ENCODE data around the gene GNA12. TPM values are rescaled to one million over a fixed set of nuclear protein-coding genes. Genes with fewer than 3 reads are reported as not detected.

Gene GNA12
- polyA plus RNA-seq, 1 donor (not counting 4 experiments of a cell fraction or from before 2014, with no cell fraction given) = 35.5 TPM

DNA sequence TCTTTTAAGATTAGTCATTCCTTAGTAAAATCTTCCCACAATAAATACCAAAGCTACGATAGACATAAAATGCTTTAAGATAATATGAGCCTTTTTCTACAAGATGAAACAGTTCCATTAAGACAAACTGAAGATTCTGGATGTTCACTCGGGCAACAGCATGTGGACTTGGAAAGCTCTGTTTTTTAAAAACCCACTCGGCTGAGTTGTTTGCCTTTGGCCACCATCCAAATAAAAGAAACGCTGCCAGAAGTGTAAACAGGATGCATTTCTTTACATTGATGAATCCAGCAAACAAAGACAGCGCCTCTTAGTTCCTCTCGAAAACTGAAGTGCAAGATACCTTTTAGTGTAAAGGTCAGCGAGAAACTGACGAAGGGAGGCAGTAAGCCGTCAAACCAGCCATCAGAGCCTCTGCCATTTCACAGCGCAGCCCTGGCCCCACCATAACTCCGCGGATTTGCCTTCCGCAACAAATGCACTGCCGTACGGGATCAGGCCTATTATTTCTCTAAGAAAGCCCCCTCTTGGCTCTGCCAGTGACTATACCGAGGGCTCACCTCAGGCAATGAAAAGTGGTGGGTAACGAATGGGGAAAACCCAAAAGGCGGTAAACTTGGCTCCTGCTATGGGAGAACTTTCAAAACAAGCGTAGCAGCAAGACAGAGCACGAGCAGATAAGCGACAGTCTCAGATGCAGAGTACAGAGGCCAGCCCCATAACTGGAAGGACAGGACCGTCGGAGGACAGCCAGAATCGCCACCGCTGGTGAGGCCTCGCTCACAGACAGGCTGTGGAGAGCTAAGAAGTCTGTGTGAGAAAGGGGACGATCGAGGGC, 41.4 kb downstream of the GNA12 start:
- Histone ChIP-seq H3K27ac (ENCODE audit: control insufficient read depth, insufficient read depth, low read length) (peak overlapping the region; percentile 70), H3K4me1 (ENCODE audit: control insufficient read depth, extremely low read depth, insufficient read depth, low read length) (peaks cover 29% of the 10 kb centered on the region), H3K4me3 (ENCODE audit: control insufficient read depth in 2 of 3, extremely low read depth in 1 of 3, insufficient read depth in 2 of 3, low read depth in 1 of 3, low read length in 3 of 3) (peak overlapping the region in 2 of 3 experiments; percentile 35 to 49), H3K79me2 (ENCODE audit: control insufficient read depth, insufficient read depth, low read length) (peaks cover 73% of the 10 kb centered on the region), H2AFZ (ENCODE audit: control insufficient read depth, low read length) (peak overlapping the region; percentile 2), H3K27me3 (ENCODE audit: control insufficient read depth, extremely low read depth, insufficient read depth, low read length) (no peaks in the 10 kb centered on the region), H3K4me2 (ENCODE audit: control insufficient read depth, extremely low read depth, insufficient read depth, low read depth, low read length) (peak overlapping the region; percentile 74), H4K20me1 (ENCODE audit: control insufficient read depth, extremely low read depth, insufficient read depth, low read length) (peaks cover 8% of the 10 kb centered on the region), H3K9me3 (ENCODE audit: control insufficient read depth, low read depth, low read length) (no peaks in the 10 kb centered on the region), H3K9me1 (ENCODE audit: control insufficient read depth, extremely low read depth, insufficient read depth, low read length) (no peaks in the 10 kb centered on the region), H3K9ac (ENCODE audit: control insufficient read depth, extremely low read depth, insufficient read depth, low read length) (peak overlapping the region; percentile 57), H3K36me3 (ENCODE audit: control insufficient read depth in 2 of 2, extremely low read depth in 1 of 2, insufficient read depth in 2 of 2, low read length in 2 of 2) (no peaks in the 10 kb centered on the region)
- dilution Hi-C loops (cut with MboI; ENCODE audit: extremely low pct_ligation_motif_present, low sequenced_read_pairs) = no loop called here
- FAIRE-seq = peak; percentile 36
- no peak for DNase-seq (ENCODE audit: low read depth, low spot score)
- TF ChIP-seq, protein P1, sequence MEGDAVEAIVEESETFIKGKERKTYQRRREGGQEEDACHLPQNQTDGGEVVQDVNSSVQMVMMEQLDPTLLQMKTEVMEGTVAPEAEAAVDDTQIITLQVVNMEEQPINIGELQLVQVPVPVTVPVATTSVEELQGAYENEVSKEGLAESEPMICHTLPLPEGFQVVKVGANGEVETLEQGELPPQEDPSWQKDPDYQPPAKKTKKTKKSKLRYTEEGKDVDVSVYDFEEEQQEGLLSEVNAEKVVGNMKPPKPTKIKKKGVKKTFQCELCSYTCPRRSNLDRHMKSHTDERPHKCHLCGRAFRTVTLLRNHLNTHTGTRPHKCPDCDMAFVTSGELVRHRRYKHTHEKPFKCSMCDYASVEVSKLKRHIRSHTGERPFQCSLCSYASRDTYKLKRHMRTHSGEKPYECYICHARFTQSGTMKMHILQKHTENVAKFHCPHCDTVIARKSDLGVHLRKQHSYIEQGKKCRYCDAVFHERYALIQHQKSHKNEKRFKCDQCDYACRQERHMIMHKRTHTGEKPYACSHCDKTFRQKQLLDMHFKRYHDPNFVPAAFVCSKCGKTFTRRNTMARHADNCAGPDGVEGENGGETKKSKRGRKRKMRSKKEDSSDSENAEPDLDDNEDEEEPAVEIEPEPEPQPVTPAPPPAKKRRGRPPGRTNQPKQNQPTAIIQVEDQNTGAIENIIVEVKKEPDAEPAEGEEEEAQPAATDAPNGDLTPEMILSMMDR (optimal IDR thresholded peaks at IDR 0.05 in 1 of 3, IDR thresholded peaks at IDR 0.05 in 1 of 3, conservative IDR thresholded peaks at IDR 0.05 in 1 of 3; ENCODE audit: extremely low read depth in 1 of 3, insufficient read depth in 2 of 3, low read length in 3 of 3) = no peak

DNA sequence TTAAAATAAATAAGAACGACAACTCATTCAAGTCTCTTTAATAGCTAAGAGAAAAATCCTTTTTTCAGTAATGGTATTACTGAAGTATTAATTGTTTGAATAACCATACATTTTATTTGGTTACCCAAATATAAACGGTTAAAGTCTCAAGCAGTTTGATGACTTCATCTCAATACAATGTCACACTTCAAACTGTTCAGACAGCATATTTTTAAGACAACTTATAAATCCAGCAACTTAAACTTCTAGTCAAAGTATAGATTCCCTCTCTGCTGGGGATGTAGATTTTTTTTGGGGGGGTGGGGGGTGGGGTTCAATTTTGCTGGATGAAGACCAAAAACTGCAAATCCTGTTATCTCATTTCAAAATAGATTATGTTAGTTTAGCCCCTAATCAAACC, 42.0 kb downstream of the GNA12 start:
- Histone ChIP-seq H3K4me1 (ENCODE audit: control insufficient read depth, extremely low read depth, insufficient read depth, low read length) (peaks cover 29% of the 10 kb centered on the region), H3K27me3 (ENCODE audit: control insufficient read depth, extremely low read depth, insufficient read depth, low read length) (no peaks in the 10 kb centered on the region), H3K9me1 (ENCODE audit: control insufficient read depth, extremely low read depth, insufficient read depth, low read length) (no peaks in the 10 kb centered on the region), H3K9me3 (ENCODE audit: control insufficient read depth, low read depth, low read length) (no peaks in the 10 kb centered on the region), H3K79me2 (ENCODE audit: control insufficient read depth, insufficient read depth, low read length) (peaks cover 76% of the 10 kb centered on the region), H3K9ac (ENCODE audit: control insufficient read depth, extremely low read depth, insufficient read depth, low read length) (no peak overlapping the region), H3K4me3 (ENCODE audit: control insufficient read depth in 2 of 3, extremely low read depth in 1 of 3, insufficient read depth in 2 of 3, low read depth in 1 of 3, low read length in 3 of 3) (peak overlapping the region in 2 of 3 experiments; percentile 35 to 49), H4K20me1 (ENCODE audit: control insufficient read depth, extremely low read depth, insufficient read depth, low read length) (peaks cover 8% of the 10 kb centered on the region), H2AFZ (ENCODE audit: control insufficient read depth, low read length) (no peak overlapping the region), H3K27ac (ENCODE audit: control insufficient read depth, insufficient read depth, low read length) (peak overlapping the region; percentile 70), H3K4me2 (ENCODE audit: control insufficient read depth, extremely low read depth, insufficient read depth, low read depth, low read length) (peak overlapping the region; percentile 74), H3K36me3 (ENCODE audit: control insufficient read depth in 2 of 2, extremely low read depth in 1 of 2, insufficient read depth in 2 of 2, low read length in 2 of 2) (no peaks in the 10 kb centered on the region)
- FAIRE-seq (no peak), DNase-seq (ENCODE audit: low read depth, low spot score) (no peak)
- dilution Hi-C loops (cut with MboI; ENCODE audit: extremely low pct_ligation_motif_present, low sequenced_read_pairs) = no loop called here
- TF ChIP-seq, protein P1 (optimal IDR thresholded peaks at IDR 0.05 in 1 of 3, IDR thresholded peaks at IDR 0.05 in 1 of 3, conservative IDR thresholded peaks at IDR 0.05 in 1 of 3; ENCODE audit: extremely low read depth in 1 of 3, insufficient read depth in 2 of 3, low read length in 3 of 3) = no peak
- no peak for TF ChIP-seq EZH2 (IDR thresholded peaks at IDR 0.05; ENCODE audit: low read length)

All from keratinocyte (primary cell).